GM18520 (cell line): ENCODE measurements around the gene EDA2R.

ENCODE experiments used
- ATAC-seq: cut with Tn5 transposase; IDR thresholded peaks from one replicate; pipeline ENCODE4 v1.9.1; 2021; ENCODE audit not compliant: unreplicated experiment

EDA2R gene

GRCh38 chrX:66547847-66548369 lies 91.0 kb downstream of the EDA2R start:
- no peak for ATAC-seq
